HG03342 (cell line): ENCODE results near the gene LIF.

Source experiments
- ATAC-seq: cut with Tn5 transposase; IDR thresholded peaks from one replicate; pipeline ENCODE4 v1.9.1; 2021; ENCODE audit warnings: mild to moderate bottlenecking, moderate library complexity; ENCODE audit not compliant: unreplicated experiment

LIF gene

GRCh38 chr22:30265131-30265720, 18.7 kb upstream of the LIF start:
- no peak for ATAC-seq

- ATAC-seq, result no peak
These were observed 17.3 kb upstream of the LIF start for GRCh38 chr22:30263883-30264282.

DNA sequence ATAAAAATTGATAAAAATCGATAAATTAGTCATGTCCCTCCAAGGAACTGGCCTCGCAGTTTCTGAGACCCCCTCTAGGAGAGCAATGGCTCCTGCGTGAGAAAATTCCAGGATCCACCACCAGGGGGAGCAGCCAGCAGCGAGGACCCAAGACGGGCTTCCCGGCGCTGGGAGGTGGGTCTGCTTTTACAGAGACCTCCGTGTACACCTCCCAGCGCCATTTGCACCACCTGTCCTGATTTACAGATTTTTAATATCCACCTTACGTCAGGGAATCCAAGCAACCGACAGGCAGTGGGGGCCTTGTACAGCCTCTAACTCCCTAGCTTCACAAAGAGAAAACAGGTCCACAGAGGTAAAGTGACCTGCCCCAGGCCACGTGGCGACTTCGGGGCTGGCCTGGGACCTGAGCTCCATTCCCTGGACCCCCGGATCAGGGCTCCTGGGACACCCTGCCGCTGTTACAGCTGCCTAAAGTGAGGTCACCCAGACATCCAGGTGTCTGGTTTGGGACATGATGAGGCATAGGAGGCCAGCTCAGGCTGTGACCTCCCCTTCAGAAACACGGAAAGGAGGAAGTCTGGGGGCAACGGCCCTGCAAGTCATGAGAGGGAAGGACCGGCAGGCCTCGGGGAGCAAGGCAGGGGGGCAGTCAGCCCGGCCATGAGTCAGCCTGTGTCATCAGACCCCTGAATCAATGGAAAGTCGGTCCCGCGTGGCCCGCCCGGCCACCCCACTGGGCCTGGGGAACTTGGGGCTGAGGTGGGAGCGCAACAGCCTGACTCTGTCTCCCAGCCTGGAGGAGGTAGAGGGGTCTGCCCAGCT, 16.6 kb upstream of the LIF start:
- no peak for ATAC-seq

DNA sequence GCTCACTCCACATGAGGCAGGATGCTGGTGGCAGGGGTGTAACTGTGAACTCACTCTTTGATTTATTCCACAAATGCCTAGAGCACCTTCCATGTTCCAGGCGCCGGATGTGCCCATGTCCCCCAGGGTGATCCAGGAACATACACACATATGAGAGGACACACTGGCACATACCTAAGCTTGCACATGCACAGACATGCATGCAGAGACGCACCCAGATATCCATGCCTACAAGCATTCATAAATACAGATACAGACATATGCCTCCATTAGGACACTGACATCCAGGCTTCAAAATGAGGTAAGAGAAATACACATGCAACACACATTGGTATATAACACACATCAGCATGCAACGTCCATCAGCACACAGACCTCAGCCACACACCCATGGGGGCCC, 15.6 kb upstream of the LIF start:
- ATAC-seq, result no peak

DNA sequence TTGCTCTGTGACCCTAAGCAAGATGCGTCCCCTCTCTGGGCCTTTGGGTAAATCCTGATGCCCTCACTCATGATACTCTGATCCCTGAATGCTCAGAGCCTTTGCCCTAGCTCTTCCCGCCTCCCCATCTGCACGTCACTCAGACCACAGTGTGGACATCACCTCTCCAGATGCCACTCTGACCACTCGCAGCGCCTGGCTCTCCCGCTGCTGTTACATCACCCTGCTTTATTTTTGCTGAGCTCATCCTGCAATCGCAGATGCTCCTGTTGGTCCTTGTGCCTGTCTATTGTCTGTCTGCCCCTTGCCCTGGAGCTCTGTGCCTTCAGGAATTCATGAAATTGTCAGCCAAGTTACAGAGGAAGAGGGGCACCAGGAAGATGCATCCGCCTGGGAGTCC, 14.6 kb upstream of the LIF start:
- ATAC-seq, result no peak

DNA sequence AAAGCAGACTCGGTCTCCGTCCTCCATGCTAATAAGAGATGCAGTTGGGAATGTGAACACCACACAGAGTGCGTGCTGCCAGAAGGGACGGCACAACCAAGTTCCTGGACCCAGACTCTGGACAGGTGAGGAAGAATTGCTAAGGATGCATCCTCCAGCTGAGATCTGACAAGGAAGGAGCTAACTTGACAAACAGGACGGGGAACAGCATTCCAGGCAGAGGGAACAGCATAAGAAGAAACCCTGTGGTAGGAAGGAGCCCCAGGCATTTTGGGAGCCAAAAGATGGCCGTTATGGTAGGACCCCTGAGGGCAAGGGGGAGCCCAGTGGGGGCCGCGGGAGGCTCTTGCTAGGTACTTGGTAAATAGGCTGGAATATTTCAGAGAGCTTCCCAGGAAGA, 14.1 kb upstream of the LIF start:
- ATAC-seq, result no peak

DNA sequence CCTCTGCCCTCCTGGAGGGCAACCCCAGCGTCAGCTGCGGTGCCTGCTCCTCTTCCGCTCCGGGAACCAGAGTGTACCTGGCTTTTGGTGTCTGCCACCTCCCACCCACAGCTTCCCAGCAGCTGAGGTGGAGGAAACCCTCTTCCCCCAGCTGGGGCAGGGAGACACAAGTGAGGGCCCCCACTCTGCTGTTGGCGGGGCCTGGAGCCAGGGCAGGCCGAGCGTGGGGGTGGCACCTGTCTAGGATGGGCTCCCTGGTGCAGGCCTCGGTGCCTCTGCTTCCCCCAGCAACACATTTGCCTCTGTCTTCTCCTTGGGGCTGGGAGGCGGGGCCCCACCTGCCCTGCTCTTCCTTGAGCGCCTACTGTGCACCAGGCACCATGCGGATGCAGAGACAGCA, 13.7 kb upstream of the LIF start:
- no peak for ATAC-seq

DNA sequence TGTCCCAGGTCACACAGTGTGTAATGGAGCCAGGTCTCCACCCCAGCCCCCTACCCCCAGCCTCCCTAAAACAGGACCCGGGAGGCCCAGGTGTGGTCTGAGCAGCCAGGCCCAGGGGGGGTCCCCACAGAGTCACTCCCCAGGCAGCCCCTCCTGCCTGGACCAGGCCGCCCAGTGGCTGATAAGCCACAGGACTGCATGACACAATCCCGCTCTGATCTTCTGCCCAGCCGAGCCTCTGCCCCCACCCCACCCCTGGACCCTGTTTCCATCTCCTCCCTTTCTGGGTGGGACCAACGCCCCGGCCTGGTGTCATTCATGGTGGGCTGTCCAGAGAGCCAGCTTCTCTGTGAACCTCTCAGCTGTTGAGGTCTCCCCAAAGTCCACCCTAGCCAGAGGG, 7.8 kb upstream of the LIF start:
- ATAC-seq, result no peak

GRCh38 chr22:30253205-30253852, 6.8 kb upstream of the LIF start:
- no peak for ATAC-seq

DNA sequence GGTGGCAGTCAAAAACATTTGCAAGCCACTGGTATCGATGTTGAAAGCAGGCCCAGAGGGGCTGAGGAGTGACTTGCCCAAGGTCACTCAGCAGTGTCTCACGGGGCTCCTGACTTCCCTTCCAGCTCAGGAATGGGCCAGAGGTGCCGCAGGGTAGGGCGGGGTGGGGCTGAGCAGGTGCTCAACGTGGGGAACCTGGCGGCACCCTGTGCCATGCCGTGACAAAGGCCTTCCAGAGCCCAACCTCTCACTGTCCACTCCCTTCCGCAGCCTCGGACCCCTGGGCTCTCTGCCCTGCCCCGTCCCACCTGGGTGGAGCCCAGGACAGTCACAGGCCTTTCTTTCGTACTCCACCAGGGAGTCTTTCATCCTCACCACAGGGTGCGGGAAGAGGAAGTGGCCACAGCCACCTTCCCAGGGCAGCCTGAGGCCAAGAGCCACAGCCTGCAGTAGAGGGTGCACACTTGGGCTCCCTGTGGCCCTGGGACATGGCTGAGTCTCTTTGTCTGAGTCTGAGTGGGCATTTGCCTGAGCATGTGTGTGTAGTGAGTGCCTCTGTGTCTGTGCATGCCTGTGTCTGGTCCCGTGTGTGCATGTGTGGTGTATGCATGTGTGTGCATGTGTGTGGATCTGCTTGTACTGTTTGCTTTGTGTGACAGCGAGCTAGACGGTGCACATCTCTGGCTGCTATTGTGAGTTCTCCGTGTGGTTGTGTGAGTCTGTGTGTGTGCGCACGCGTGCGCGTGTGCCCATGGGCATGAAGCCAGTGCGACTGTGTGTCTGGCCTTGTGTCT, 6.0 kb upstream of the LIF start:
- ATAC-seq, result no peak

DNA sequence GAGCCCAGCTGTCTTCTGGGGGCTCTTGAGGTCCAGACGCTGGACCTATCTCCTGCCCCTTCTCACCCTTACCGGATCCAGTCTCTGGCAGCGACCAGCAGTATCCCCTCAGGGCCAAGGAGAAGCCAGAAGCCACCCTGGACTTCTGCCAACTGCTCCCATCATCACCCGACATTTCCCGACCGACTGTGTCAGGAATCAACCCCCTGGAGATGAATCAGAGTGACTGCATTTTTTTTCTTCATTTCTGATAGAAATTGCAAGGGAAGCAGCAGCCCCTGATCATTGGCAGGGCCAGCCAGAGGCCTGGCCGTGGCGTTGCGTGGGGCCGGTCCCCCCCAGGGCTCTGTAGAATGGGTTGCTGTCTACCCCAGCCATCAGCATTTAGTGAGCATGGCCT, 5.2 kb upstream of the LIF start:
- no peak for ATAC-seq

GRCh38 chr22:30250661-30251267, 4.2 kb upstream of the LIF start:
- no peak for ATAC-seq

DNA sequence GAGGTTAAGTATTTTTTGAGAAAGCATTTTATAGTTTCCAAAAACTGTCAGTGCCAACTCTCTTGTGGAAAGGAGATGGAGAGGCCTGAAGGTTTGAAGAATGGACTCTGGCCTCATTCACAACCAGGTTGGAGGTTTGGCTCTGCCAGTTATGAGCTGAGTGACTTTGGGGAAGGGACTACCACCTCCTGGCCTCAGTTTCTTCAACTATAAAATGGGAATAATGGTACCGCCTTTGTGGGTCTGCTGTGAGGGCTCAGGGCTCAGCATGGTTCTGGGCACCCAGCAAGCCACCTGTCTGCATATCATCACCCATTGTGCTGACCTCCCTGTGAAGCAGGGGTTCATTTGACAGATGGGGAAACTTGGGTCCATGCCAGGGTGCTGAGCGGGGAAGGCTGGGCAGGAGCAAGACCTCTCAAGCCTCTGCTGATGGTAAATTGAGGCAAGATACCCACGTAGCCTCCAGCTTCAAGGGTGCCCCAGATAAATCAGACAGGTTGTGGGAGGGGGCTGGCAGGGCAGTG, 3.5 kb upstream of the LIF start:
- no peak for ATAC-seq

GRCh38 chr22:30249049-30250038, 2.8 kb upstream of the LIF start:
- no peak for ATAC-seq

DNA sequence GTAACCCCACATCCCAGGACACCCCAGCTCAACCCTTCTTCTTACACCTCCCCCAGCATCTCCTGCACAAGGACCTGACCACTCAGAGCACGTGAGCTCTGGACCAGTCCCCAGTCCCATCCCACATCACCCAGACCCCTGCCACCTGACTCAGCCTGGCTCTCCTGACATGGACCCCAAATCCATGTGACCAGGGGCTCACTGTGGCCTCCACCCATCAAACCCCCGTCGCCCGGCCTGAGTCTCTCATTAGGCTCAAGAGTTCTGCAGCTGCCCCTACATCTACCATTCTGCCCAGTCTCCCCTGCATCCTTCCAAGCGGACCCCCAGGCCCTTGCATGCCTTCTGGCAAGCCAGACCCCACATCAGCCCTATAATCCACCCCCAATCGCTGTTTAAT, 1.9 kb upstream of the LIF start:
- no peak for ATAC-seq

GRCh38 chr22:30247974-30248373, 1.4 kb upstream of the LIF start:
- ATAC-seq, result no peak

- no peak for ATAC-seq
These were observed 1.0 kb upstream of the LIF start for GRCh38 chr22:30247561-30247960.

- ATAC-seq, result no peak
These were observed 336 bp upstream of the LIF start for GRCh38 chr22:30246814-30247376.
